GF-D8 (cell line): ENCODE results near the gene RENBP.

Experiments
- DNase-seq: peaks from one replicate; lab custom pipeline; 2025; lab: John Stamatoyannopoulos, UW

Gene RENBP

GRCh38 chrX:153933748-153934147, 10.7 kb downstream of the RENBP start:
- no peak for DNase-seq

DNA sequence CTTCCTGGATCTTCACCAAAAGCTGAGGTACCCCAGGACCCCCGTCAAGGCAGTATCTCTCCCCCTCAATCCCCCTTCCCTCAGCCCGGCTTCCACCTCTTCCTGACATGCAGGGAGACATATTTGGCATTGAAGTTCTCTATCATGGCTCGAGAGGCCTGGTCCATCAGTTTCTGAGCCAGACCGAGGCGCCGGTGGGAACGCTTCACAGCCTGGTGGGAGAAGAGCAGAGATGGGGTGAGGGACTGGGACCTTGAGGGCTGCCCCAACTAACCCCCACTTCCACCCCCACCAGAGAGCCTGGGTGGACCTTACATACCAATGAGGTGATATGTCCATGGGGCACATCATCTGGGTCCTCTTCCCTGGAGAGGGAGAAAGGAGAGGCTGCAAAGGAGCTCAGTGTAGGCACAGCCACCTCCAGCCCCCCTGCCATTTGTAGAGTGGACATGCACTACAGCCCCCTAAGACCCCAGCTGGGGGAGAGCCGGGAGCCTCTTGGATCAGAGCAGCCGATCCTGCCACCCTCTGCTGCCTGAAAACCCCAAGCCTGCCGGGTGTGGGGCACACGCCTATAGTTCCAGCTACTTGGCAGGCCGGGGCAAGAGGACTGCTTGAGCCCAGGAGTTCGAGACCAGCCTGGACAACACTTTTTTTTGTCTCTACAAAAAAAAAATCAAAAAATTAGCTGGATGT, 12.1 kb downstream of the RENBP start:
- DNase-seq: no peak

DNA sequence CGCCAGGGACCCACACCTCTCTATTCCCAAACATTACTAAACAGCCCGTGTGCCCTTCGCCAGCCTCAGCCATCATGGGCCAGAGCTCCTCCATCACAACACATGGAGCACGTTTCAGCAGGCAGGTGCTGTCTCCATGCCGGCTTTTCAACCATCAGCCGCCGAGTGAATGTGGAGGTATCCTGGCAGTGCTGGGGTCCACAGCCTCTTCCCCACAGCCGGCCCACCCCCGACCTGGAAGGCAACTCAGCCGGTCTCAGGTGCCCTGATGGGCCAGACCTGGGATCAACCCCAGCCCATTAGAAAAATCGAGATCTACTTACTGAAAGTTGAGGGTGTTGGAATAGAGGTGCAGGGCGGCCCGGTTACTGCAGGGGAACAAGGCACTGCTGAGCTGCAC, 12.7 kb downstream of the RENBP start:
- no peak for DNase-seq

GRCh38 chrX:153931151-153931550, 13.3 kb downstream of the RENBP start:
- DNase-seq: no peak

- no peak for DNase-seq
Measured at GRCh38 chrX:153930011-153930910, 14.2 kb downstream of the RENBP start.

DNA sequence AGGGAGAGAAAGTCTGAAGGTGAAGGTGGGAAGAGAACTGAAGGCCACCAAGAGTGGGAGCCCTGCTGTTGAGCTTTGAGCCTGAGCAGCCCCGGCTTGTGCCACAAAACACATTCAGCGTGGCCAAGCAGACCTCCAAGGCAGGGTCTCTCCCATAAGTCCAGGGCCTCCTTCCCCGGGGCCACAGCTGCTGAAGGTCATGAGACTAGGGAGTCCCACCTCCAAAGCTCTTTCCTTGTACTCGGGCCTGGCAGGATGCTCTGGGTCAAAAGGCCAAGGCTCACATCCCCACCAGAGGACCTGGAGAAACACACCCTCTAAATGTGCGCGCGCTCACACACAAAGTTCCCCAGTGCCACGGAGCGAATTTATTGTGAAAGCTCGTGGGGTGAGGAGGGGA, 14.9 kb downstream of the RENBP start:
- DNase-seq: no peak

DNA sequence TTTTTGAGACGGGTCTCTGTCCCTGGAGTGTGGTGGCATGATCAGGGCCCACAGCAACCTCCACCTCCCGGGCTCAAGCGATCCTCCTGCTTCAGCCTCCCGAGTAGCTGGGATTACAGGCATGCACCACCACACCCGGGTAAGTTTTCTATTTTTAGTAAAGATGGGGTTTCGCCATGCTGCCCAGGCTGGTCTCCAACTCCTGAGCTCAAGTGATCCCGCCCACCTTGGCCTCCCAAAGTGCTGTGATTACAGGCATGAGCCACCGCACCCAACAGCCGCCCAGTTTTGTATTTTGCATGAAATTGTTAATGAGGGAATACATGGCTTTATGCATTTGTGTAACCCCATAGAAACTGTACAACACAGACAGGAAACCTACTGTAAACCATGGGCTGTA, 15.6 kb downstream of the RENBP start:
- no peak for DNase-seq

GRCh38 chrX:153927922-153928760, 16.3 kb downstream of the RENBP start:
- DNase-seq: peak; percentile 88

DNA sequence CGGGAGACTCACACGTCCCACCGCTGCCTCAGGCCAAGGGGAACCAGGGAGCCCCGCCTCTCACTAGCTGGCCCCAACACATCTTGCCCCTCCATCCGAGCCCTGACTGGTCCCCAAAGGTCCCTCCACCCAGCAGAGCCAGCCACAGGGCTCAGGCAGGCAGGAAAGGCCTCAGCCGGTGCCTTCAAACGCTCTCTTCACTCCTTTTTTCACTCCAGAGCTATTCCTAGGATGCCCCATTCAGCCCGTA, 16.8 kb downstream of the RENBP start:
- no peak for DNase-seq

DNA sequence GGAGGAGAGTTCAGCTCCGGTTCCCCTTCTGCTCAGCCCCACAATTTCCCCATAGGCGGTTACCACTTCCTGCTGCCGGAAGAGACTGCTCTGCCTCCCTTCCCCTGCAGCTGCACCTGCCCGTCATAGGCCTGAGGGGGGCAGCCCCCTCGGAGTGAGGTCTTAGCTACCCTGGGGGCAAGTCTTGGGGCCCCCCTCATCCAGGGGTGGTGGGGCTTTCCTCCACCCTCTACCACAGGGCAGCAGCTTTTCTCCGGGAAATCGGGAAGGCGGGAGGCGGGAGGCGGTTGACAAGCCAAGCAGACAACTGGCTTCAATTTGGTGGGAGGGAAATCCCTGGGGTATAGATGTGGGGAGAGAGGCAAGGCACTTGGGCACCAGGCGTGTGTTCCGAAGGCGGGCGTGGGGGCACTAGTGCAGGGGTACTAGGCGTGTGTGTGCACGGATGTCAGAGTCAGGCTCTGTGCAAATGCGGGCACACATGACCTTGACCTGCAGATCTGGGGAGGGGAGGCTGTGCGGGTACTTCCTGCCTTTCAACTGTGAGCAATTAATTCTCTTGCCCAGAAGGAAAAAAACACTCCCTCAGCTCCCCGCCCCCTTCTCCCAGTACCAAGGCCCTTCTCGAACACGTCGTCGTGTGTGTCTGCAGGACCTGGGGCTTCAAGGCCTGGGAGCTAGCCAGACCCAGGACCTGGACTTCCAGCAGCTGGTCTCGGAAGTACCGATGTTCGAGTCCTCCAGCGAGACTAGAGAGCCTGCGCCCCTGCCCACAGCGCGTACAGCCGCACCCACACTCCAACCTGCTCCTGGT, 17.4 kb downstream of the RENBP start:
- peak; percentile 92 for DNase-seq

DNA sequence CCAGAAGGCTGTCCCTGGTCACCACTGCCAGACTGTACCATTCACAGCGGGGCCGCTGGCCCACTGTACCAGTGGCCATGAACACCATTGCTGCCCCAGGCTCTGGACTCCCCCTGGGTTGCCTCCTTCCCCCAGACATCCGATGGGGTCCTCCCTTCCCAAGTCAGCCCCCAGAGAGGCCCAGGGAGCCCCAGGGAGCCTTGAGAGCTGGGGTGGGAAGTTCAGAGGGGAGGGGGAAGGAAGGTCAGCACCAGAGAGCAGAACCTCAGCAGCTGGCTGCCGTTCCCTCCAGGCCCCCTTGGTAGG, 17.9 kb downstream of the RENBP start:
- DNase-seq: no peak

GRCh38 chrX:153925739-153926551, 18.5 kb downstream of the RENBP start, which contains the start of gene ARHGAP4:
Gene ARHGAP4, minus strand, starts transcription at chrX:153926264. Its CDS starts 62 bp downstream, at chrX:153926202.
- no peak for DNase-seq

DNA sequence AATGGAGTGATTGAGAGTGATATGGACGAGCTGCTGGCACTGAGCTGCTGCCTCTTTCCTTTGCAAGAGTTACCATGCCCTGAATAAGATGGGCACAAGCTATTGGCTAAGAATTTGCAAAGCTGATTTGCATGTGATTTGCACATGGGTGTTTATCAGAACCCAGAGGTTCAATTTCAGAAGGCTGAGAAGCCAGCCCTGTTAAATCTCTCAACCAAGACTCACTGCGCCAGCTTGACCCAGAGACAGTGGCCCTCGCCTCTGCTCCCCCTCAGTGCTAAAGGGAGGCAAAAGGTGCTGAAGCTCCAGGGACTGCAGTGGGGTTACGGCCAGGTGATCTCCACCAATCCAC, 19.1 kb downstream of the RENBP start:
- DNase-seq: no peak

GRCh38 chrX:153924149-153924861, 20.1 kb downstream of the RENBP start:
- peak; percentile 46 for DNase-seq

GRCh38 chrX:153922932-153923857, 21.2 kb downstream of the RENBP start:
- DNase-seq: no peak

DNA sequence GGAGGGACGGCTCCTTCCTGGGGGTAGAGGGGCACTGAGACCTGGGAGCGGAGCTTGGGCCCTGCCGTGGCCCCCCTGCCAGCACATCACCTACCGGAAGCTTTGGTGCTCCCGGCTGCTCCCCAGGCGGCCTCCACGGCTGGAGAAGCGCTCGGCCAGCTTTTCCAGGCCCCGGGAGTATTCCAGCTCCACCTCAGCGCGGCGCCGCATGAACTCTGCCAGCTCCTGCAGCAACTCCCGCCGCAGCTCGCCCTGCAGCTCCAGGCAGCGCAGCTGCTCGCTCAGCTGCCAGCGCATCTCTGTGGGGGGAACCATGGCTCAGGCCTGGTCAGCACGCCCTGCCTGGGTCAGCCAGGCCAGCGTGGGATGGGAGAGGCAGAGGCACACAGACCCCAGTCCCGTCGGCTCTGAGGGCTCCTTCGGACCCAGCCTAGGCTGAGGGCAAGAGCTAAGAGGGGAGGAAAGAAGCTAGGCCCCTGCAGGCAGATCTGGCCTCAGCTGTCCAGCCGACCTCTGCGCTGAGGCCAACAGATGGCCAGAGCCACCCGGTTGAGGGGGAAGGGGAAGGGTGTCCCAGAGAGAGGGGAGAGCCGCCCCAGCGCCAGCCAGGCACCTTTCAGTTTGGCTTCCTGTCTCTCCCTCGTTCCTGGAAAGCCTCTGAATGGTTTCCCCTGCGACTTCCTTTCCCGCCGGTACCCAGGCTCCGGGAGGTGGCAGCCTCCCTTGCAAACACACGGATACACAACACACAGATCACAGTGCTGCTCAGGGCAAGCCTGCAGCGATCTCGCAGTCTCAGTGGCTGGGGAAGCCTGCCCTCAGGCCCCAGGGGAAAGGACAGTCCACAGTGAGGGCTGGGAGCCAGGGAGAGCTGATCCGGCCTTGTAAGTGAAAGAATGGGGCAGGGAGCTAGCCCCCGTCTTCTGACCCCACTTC, 22.7 kb downstream of the RENBP start:
- DNase-seq: peak; percentile 20

DNA sequence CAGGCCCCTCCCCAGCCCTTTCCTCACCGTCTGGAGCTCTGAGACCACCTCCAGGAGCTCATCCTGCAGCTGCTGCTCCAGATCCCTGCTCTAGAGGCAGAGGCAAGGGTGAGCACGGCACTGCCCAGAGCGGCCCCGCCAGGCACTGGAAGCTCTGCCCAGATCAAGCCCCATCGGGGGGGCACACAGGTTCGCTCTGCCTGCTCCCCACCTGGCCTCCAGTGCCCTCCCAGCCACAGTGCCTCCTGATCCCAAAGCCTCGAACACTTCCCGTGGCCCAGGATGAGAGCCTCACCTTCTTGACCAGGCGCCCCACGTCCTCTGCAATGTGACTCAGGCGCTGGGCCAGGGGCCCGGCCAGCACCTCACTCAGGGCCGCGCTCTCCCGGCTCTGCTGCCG, 23.4 kb downstream of the RENBP start:
- DNase-seq: no peak

- DNase-seq: no peak
Measured at GRCh38 chrX:153920546-153920945, 23.9 kb downstream of the RENBP start.
